H9 (cell line): Measurements from ENCODE around the gene MAP3K5. TPM values are rescaled to one million over a fixed set of nuclear protein-coding genes. Genes with fewer than 3 reads are reported as not detected.

Source experiments
- DNase-seq: peaks from one replicate; pipeline ENCODE4 v3.0.0-alpha.2; 2017
- H2AFZ ChIP-seq: one replicate; pipeline ENCODE4 v1.6.1; 2013; ENCODE audit warnings: mild to moderate bottlenecking, low read length, control low read depth, moderate library complexity
- H2AK5ac ChIP-seq: 2 replicates; pipeline ENCODE4 v1.6.1; 2013; ENCODE audit warnings: low read length, control low read depth, mixed read lengths; ENCODE audit not compliant: insufficient read length
- H2BK120ac ChIP-seq: one replicate; pipeline ENCODE4 v1.6.1; 2013; ENCODE audit warnings: low read depth, mild to moderate bottlenecking, low read length, control low read depth, inconsistent platforms; ENCODE audit not compliant: poor library complexity, severe bottlenecking
- H2BK12ac ChIP-seq: 2 replicates; pipeline ENCODE4 v1.6.1; 2013; ENCODE audit warnings: low read length, control low read depth, mixed read lengths, low read depth; ENCODE audit not compliant: insufficient read length
- H2BK15ac ChIP-seq: 2 replicates; pipeline ENCODE4 v1.6.1; 2013; ENCODE audit warnings: low read depth, low read length, control low read depth
- H2BK20ac ChIP-seq: one replicate; pipeline ENCODE4 v1.6.1; 2013; ENCODE audit warnings: low read depth, mild to moderate bottlenecking, low read length, control low read depth, inconsistent platforms; ENCODE audit not compliant: poor library complexity, severe bottlenecking
- H2BK5ac ChIP-seq: 2 replicates; pipeline ENCODE4 v1.6.1; 2013; ENCODE audit warnings: low read length, control low read depth, mixed read lengths; ENCODE audit not compliant: insufficient read length
- H3K14ac ChIP-seq: 2 replicates; pipeline ENCODE4 v1.6.1; 2013; ENCODE audit warnings: low read length, control low read depth; ENCODE audit not compliant: insufficient read depth
- H3K18ac ChIP-seq: 2 replicates; pipeline ENCODE4 v1.6.1; 2013; ENCODE audit warnings: low read depth, mild to moderate bottlenecking, mixed read lengths, low read length, control low read depth; ENCODE audit not compliant: insufficient read length
- H3K23ac ChIP-seq: 2 replicates; pipeline ENCODE4 v1.6.1; 2013; ENCODE audit warnings: low read length, control low read depth, mixed read lengths, low read depth; ENCODE audit not compliant: insufficient read length
- H3K23me2 ChIP-seq: 2 replicates; pipeline ENCODE4 v1.6.1; 2013; ENCODE audit warnings: low read depth, mild to moderate bottlenecking, mixed read lengths, low read length, control low read depth; ENCODE audit not compliant: insufficient read length, poor library complexity, severe bottlenecking
- H3K27ac ChIP-seq: 2 replicates; pipeline ENCODE4 v1.5.1; 2013; ENCODE audit warnings: low read length, control low read depth, mixed read lengths, low read depth; ENCODE audit not compliant: insufficient read length
- H3K27me3 ChIP-seq: 2 replicates; pipeline ENCODE4 v1.6.1; 2013; ENCODE audit warnings: low read length, control low read depth, inconsistent platforms; ENCODE audit not compliant: insufficient read depth
- H3K4ac ChIP-seq: 2 replicates; pipeline ENCODE4 v1.6.1; 2013; ENCODE audit warnings: low read depth, mild to moderate bottlenecking, control low read depth, inconsistent platforms, low read length, moderate library complexity
- H3K4me1 ChIP-seq: 2 replicates; pipeline ENCODE4 v1.6.1; 2013; ENCODE audit warnings: low read length, control low read depth, inconsistent platforms; ENCODE audit not compliant: insufficient read depth
- H3K4me2 ChIP-seq: 2 replicates; pipeline ENCODE4 v1.6.1; 2013; ENCODE audit warnings: low read length, control low read depth, mixed read lengths; ENCODE audit not compliant: insufficient read length, insufficient read depth
- H3K56ac ChIP-seq: 2 replicates; pipeline ENCODE4 v1.6.1; 2013; ENCODE audit warnings: low read depth, mild to moderate bottlenecking, mixed read lengths, low read length, control low read depth; ENCODE audit not compliant: insufficient read length
- H3K79me1 ChIP-seq: 2 replicates; pipeline ENCODE4 v1.6.1; 2013; ENCODE audit warnings: low read depth, mild to moderate bottlenecking, moderate library complexity, low read length, control low read depth, inconsistent platforms; ENCODE audit not compliant: insufficient read depth, poor library complexity, severe bottlenecking
- H3K79me2 ChIP-seq: 2 replicates; pipeline ENCODE4 v1.6.1; 2013; ENCODE audit warnings: low read length, control low read depth, inconsistent platforms; ENCODE audit not compliant: insufficient read depth
- H3K9ac ChIP-seq: 2 replicates; pipeline ENCODE4 v1.6.1; 2013; ENCODE audit warnings: low read length, control low read depth, mixed read lengths; ENCODE audit not compliant: insufficient read length; ENCODE audit errors: extremely low read depth
- H3K9me3 ChIP-seq: one replicate; pipeline ENCODE4 v1.6.1; 2013; ENCODE audit warnings: low read depth, low read length, inconsistent platforms; ENCODE audit not compliant: control insufficient read depth
- H3T11ph ChIP-seq: one replicate; pipeline ENCODE4 v1.6.1; 2013; ENCODE audit warnings: mild to moderate bottlenecking, low read length, control low read depth, inconsistent platforms
- H4K20me1 ChIP-seq: one replicate; pipeline ENCODE4 v1.6.1; 2013; ENCODE audit not compliant: control insufficient read depth, insufficient read length, insufficient read depth
- H4K5ac ChIP-seq: 2 replicates; pipeline ENCODE4 v1.6.1; 2013; ENCODE audit warnings: low read depth, mild to moderate bottlenecking, mixed read lengths, low read length, control low read depth; ENCODE audit not compliant: insufficient read length
- H4K8ac ChIP-seq: replicated peaks from 2 replicates; pipeline ENCODE4 v1.6.1; 2013; ENCODE audit warnings: low read length, control low read depth, mixed read lengths, low read depth; ENCODE audit not compliant: insufficient read length
- H4K91ac ChIP-seq: 2 replicates; pipeline ENCODE4 v1.6.1; 2013; ENCODE audit warnings: low read depth, mild to moderate bottlenecking, moderate library complexity, mixed read lengths, low read length, control low read depth; ENCODE audit not compliant: insufficient read length
- H3K27ac Mint-ChIP-seq, 3 experiments: 2 replicates in 2 of 3; 3 replicates in 1 of 3; pipeline ENCODE4 v1.8.0; 2020 to 2021; ENCODE audit warnings: mixed read lengths in 3 of 3, mild to moderate bottlenecking in 1 of 3, moderate library complexity in 1 of 3
- H3K27me3 Mint-ChIP-seq: 2 replicates; pipeline ENCODE4 v1.8.0; 2021; ENCODE audit warnings: low read depth, mild to moderate bottlenecking, moderate library complexity, mixed read lengths
- H3K36me3 Mint-ChIP-seq, 3 experiments: 2 replicates in 2 of 3; 3 replicates in 1 of 3; pipeline ENCODE4 v1.8.0; 2020 to 2021; ENCODE audit warnings: low read depth in 3 of 3, mixed read lengths in 3 of 3; ENCODE audit not compliant: insufficient read depth in 1 of 3
- H3K4me1 Mint-ChIP-seq, 2 experiments: 2 replicates each; pipeline ENCODE4 v1.8.0; 2020; ENCODE audit warnings: mixed read lengths in 2 of 2
- H3K4me3 Mint-ChIP-seq, 2 experiments: 2 replicates in 1 of 2; 3 replicates in 1 of 2; pipeline ENCODE4 v1.8.0; 2020 to 2021; ENCODE audit warnings: mild to moderate bottlenecking in 2 of 2, mixed read lengths in 2 of 2, moderate library complexity in 1 of 2
- H3K9me3 Mint-ChIP-seq, 2 experiments: 2 replicates in 1 of 2; 3 replicates in 1 of 2; pipeline ENCODE4 v1.8.0; 2020; ENCODE audit warnings: mild to moderate bottlenecking in 2 of 2, mixed read lengths in 2 of 2, moderate library complexity in 1 of 2
- CTCF ChIP-seq: fragments of 200-600 bp; sonication (generic); conservative IDR thresholded peaks from 3 replicates; pipeline ENCODE4 v1.8.0; 2021; ENCODE audit warnings: antibody characterized with exemption, mild to moderate bottlenecking
- WGBS: extraction: QIAGEN DNeasy Blood & Tissue Kit; methylation state at CpG from one replicate; pipeline ENCODE4 v1.1.7; 2013; ENCODE audit warnings: missing lambda C conversion rate, low lambda C conversion rate, mixed read lengths; ENCODE audit not compliant: insufficient read length; ENCODE audit errors: extremely low coverage; 5-methylcytosine and 5-hydroxymethylcytosine counted together
- total RNA-seq: library from RNA; stranded (reverse); gene quantifications from 2 replicates; pipeline ENCODE4 v1.2.1, GENCODE V29; 2021

The MAP3K5 gene
- total RNA-seq, 1 experiment from 2014 or later = 1.6 TPM

- H3K36me3 Mint-ChIP-seq = no peaks in the 10 kb centered on the region; a peak in 1 of 7 replicates
- H3K27me3 Mint-ChIP-seq = peaks cover 4% of the 10 kb centered on the region
- Histone ChIP-seq H2BK5ac (no peak overlapping the region), H3K23me2 (no peaks in the 10 kb centered on the region), H2AFZ (no peak overlapping the region), H3K23ac (no peak overlapping the region), H2BK15ac (no peak overlapping the region), H2BK20ac (no peak overlapping the region), H3K18ac (no peak overlapping the region), H3K4me2 (no peak overlapping the region), H4K5ac (no peak overlapping the region), H3K14ac (no peak overlapping the region), H4K8ac (no peak overlapping the region), H2BK12ac (no peak overlapping the region), H4K20me1 (no peaks in the 10 kb centered on the region), H3K27ac (no peak overlapping the region), H2BK120ac (no peak overlapping the region), H3K27me3 (no peaks in the 10 kb centered on the region), H3K79me1 (no peaks in the 10 kb centered on the region), H2AK5ac (no peak overlapping the region), H3K79me2 (no peaks in the 10 kb centered on the region), H3T11ph (no peak overlapping the region), H3K4me1 (no peaks in the 10 kb centered on the region), H3K9ac (no peak overlapping the region), H3K9me3 (no peaks in the 10 kb centered on the region), H3K56ac (no peak overlapping the region), H4K91ac (no peak overlapping the region), H3K4ac (no peak overlapping the region)
- no peaks in the 10 kb centered on the region for H3K9me3 Mint-ChIP-seq
- peaks cover 4 to 9% of the 10 kb centered on the region in 2 experiments; a peak in 3 of 4 replicates for H3K4me1 Mint-ChIP-seq
- no peak overlapping the region for H3K27ac Mint-ChIP-seq
- TF ChIP-seq CTCF = no peak
- DNase-seq = no peak
- WGBS = no CpG with 5 or more reads among the region's 9 CpGs
- H3K4me3 Mint-ChIP-seq = no peak overlapping the region
Measured at GRCh38 chr6:136783495-136784270, 8.6 kb downstream of the MAP3K5 start.
